Fibroblast of lung (primary cell): ENCODE measurements around the gene SEMA5A. TPM values are rescaled to one million over a fixed set of nuclear protein-coding genes. Genes with fewer than 3 reads are reported as not detected.

Experiments
- DNase-seq, 2 donors: peaks; one replicate each; pipeline versions ENCODE4 v3.0.0 to v3.0.0-alpha.2; 2010; ENCODE audit warnings: low read depth in 2 of 2
- H2AFZ ChIP-seq: 2 replicates; pipeline ENCODE4 v1.5.1; 2012; ENCODE audit warnings: low read length, control low read depth, inconsistent platforms
- H3K27ac ChIP-seq: 2 replicates; pipeline ENCODE4 v1.5.1; 2011; ENCODE audit warnings: low read length, control low read depth; ENCODE audit not compliant: insufficient read depth
- H3K27me3 ChIP-seq: 2 replicates; pipeline ENCODE4 v1.5.1; 2011; ENCODE audit warnings: mild to moderate bottlenecking, low read length; ENCODE audit not compliant: control insufficient read depth, insufficient read depth
- H3K36me3 ChIP-seq: 2 replicates; pipeline ENCODE4 v1.5.1; 2011; ENCODE audit warnings: low read length; ENCODE audit not compliant: control insufficient read depth, insufficient read depth
- H3K4me1 ChIP-seq: 2 replicates; pipeline ENCODE4 v1.5.1; 2011; ENCODE audit warnings: low read length; ENCODE audit not compliant: control insufficient read depth, insufficient read depth; ENCODE audit errors: extremely low read depth
- H3K4me2 ChIP-seq: 2 replicates; pipeline ENCODE4 v1.5.1; 2011; ENCODE audit warnings: low read length, control low read depth; ENCODE audit not compliant: insufficient read depth; ENCODE audit errors: extremely low read depth
- H3K4me3 ChIP-seq, 4 experiments: fragments of 200-600 bp in 1 of 4; sonication (generic) in 1 of 4; replicated peaks in 1 of 4; 2 replicates each; pipeline ENCODE4 v1.5.1; 2011 to 2016; ENCODE audit warnings: low read length in 4 of 4, low read depth in 3 of 4, mild to moderate bottlenecking in 3 of 4, control low read depth in 2 of 4, inconsistent platforms in 1 of 4, mixed read lengths in 1 of 4; ENCODE audit not compliant: insufficient read depth in 1 of 4; ENCODE audit errors: control extremely low read depth in 1 of 4
- H3K79me2 ChIP-seq: 2 replicates; pipeline ENCODE4 v1.5.1; 2012; ENCODE audit warnings: mild to moderate bottlenecking, low read length, inconsistent platforms; ENCODE audit not compliant: control insufficient read depth, insufficient read depth
- H3K9ac ChIP-seq: 2 replicates; pipeline ENCODE4 v1.5.1; 2011; ENCODE audit warnings: mild to moderate bottlenecking, low read length, control low read depth; ENCODE audit not compliant: insufficient read depth
- H3K9me3 ChIP-seq: 2 replicates; pipeline ENCODE4 v1.5.1; 2012; ENCODE audit warnings: low read depth, low read length; ENCODE audit not compliant: control insufficient read depth, insufficient read depth
- H4K20me1 ChIP-seq: 2 replicates; pipeline ENCODE4 v1.5.1; 2011; ENCODE audit warnings: low read length; ENCODE audit not compliant: control insufficient read depth, insufficient read depth; ENCODE audit errors: extremely low read depth
- CTCF ChIP-seq, 2 donors: IDR thresholded peaks in 1 of 2; conservative IDR thresholded peaks in 1 of 2; 1 replicate in 1 of 2; 2 replicates in 1 of 2; pipeline ENCODE4 v1.5.1; 2011 to 2012; ENCODE audit warnings: low read length in 2 of 2, control low read depth in 1 of 2, inconsistent platforms in 1 of 2, low read depth in 1 of 2, mild to moderate bottlenecking in 1 of 2
- EZH2 ChIP-seq: IDR thresholded peaks from 2 replicates; pipeline ENCODE4 v1.5.1; 2012; ENCODE audit warnings: low read length, control low read depth, mild to moderate bottlenecking; ENCODE audit errors: missing control alignments
- polyA plus RNA-seq, 2 donors: library from polyadenylated mRNA; depleted of rRNA in 1 of 2; stranded (reverse) in 1 of 2; unstranded in 1 of 2; fragments of >200 nt; gene quantifications; 2 replicates each; pipeline ENCODE4 v1.2.1, GENCODE V29; 2011 to 2012; ENCODE audit warnings: missing spikeins in 1 of 2
- total RNA-seq: library from RNA; depleted of rRNA; stranded (reverse); fragments of >200 nt; gene quantifications from 2 replicates; pipeline ENCODE4 v1.2.1, GENCODE V29; 2014

The SEMA5A gene
- total and polyA plus RNA-seq, 2 donors (not counting 1 experiment from before 2014, with no cell fraction given), result 30.6 to 49.0 TPM

- H3K27ac ChIP-seq, result no peak overlapping the region
- no peaks in the 10 kb centered on the region for H4K20me1 ChIP-seq
- H3K36me3 ChIP-seq, result peaks cover 6% of the 10 kb centered on the region
- no peak for TF ChIP-seq EZH2
- no peak for TF ChIP-seq CTCF (conservative IDR thresholded peaks at IDR 0.05 in 1 of 2, IDR thresholded peaks at IDR 0.05 in 1 of 2; ENCODE audit: low read depth in 1 of 2, low read length in 2 of 2)
- no peaks in the 10 kb centered on the region for H3K9me3 ChIP-seq
- no peaks in the 10 kb centered on the region for H3K27me3 ChIP-seq
- no peaks in the 10 kb centered on the region for H3K79me2 ChIP-seq
- no peaks in the 10 kb centered on the region for H3K4me1 ChIP-seq
- H3K4me3 ChIP-seq, result no peak overlapping the region
- no peak overlapping the region for H2AFZ ChIP-seq
- H3K9ac ChIP-seq, result no peak overlapping the region
- DNase-seq, result no peak
- H3K4me2 ChIP-seq, result no peak overlapping the region
These were observed 427.0 kb downstream of the SEMA5A start for GRCh38 chr5:9118852-9119251.

DNA sequence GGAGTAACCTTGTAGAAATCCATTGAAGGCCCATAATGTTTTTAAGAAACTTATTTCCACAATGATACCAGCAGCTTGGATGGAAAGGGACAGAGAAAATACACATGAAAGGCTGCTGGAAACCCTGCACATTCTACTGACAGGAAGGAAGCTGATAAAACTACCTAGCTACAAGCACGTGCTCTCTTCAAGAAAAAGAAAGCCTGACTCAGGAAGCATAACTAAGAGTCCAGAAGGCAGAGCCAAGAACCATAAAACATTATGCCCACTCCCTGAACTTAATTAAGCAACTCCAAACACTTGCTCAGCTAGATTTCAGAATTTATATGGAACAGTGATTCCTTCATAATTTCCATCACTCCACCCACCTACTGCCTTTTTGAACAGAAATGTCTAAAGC lies 430.8 kb downstream of the SEMA5A start:
- no peak overlapping the region for H3K9ac ChIP-seq
- H3K79me2 ChIP-seq, result no peaks in the 10 kb centered on the region
- H3K27me3 ChIP-seq, result no peaks in the 10 kb centered on the region
- no peak for DNase-seq
- peaks cover 6% of the 10 kb centered on the region for H3K36me3 ChIP-seq
- no peak overlapping the region for H3K4me2 ChIP-seq
- H4K20me1 ChIP-seq, result no peaks in the 10 kb centered on the region
- H2AFZ ChIP-seq, result no peak overlapping the region
- H3K9me3 ChIP-seq, result no peaks in the 10 kb centered on the region
- no peak for TF ChIP-seq CTCF (conservative IDR thresholded peaks at IDR 0.05 in 1 of 2, IDR thresholded peaks at IDR 0.05 in 1 of 2; ENCODE audit: low read depth in 1 of 2, low read length in 2 of 2)
- TF ChIP-seq EZH2, result no peak
- no peak overlapping the region for H3K27ac ChIP-seq
- no peak overlapping the region for H3K4me3 ChIP-seq
- no peaks in the 10 kb centered on the region for H3K4me1 ChIP-seq

GRCh38 chr5:9112520-9113291 lies 433.2 kb downstream of the SEMA5A start:
- H3K4me2 ChIP-seq, result no peak overlapping the region
- H3K79me2 ChIP-seq, result no peaks in the 10 kb centered on the region
- H2AFZ ChIP-seq, result no peak overlapping the region
- peak; percentile 9 to 31 for DNase-seq
- H3K36me3 ChIP-seq, result peaks cover 2% of the 10 kb centered on the region
- no peak overlapping the region for H3K4me3 ChIP-seq
- no peaks in the 10 kb centered on the region for H3K4me1 ChIP-seq
- H3K9ac ChIP-seq, result no peak overlapping the region
- TF ChIP-seq EZH2 (no peak), CTCF (conservative IDR thresholded peaks at IDR 0.05 in 1 of 2, IDR thresholded peaks at IDR 0.05 in 1 of 2; ENCODE audit: low read depth in 1 of 2, low read length in 2 of 2) (no peak)
- no peaks in the 10 kb centered on the region for H4K20me1 ChIP-seq
- no peaks in the 10 kb centered on the region for H3K9me3 ChIP-seq
- H3K27ac ChIP-seq, result no peak overlapping the region
- H3K27me3 ChIP-seq, result no peaks in the 10 kb centered on the region
